ENCODE data around the gene CLDN12.

The CLDN12 gene

DNA sequence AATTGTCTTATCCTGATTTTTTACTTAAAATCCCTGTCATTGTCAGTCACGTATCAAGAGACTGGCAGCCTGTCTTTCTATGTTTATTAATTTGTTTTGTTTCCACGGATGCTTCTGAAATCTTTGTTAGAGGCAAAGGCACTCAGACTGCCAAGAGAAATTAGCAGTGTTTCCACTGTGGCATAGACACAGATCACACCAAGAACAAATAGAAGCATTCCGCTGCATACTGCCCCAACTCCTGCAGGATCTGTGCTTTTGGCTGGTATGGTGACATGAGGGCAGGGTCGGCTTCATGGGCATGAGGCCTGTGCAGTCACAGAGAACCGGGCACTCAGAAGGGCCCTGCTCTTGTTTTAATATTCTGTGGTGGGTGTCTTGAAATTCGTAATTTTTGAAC lies 18.4 kb downstream of the CLDN12 start:
- Histone ChIP-seq H3K27ac (no peak overlapping the region), H3K9me3 (ENCODE audit: low read depth, low read length) (no peaks in the 10 kb centered on the region), H3K4me3 (no peak overlapping the region), H3K36me3 (ENCODE audit: insufficient read depth, low read length) (no peaks in the 10 kb centered on the region; the same call in 1 of the 2 replicates), H3K9ac (ENCODE audit: insufficient read length) (no peak overlapping the region)
- TF ChIP-seq POLR2AphosphoS5 (IDR thresholded peaks at IDR 0.05; ENCODE audit: borderline replicate concordance, low read depth, low read length) (no peak), EZH2 (IDR thresholded peaks at IDR 0.05) (no peak), FOXP2 (optimal IDR thresholded peaks at IDR 0.05; ENCODE audit: control extremely low read depth, extremely low read length, insufficient read depth) (no peak)
- DNase-seq (ENCODE audit: low read depth, low spot score): no peak

DNA sequence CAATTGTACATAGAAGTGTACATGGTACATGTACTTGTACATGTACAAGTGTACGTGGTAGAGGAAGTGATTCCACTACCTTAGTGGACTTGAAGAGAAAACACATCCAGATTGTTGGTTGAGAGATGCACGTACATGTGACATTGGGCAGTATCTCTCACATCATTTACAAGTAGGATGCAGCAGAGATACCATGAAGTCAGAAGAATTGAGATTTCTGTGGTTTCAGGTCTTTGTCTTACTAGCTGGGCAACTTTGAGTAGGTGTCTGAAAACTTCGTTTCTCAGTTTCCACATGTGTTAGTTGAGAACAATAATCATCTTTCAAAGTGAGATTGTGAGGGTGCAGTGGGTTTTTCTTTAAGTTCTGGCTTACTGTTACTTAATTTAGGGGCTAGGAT lies 21.5 kb downstream of the CLDN12 start:
- H3K36me3 ChIP-seq (ENCODE audit: insufficient read depth, low read length): no peaks in the 10 kb centered on the region
- H3K9me3 ChIP-seq (ENCODE audit: low read depth, low read length): no peaks in the 10 kb centered on the region
- H3K4me3 ChIP-seq: no peak overlapping the region
- H3K9ac ChIP-seq (ENCODE audit: insufficient read length): no peak overlapping the region
- DNase-seq (ENCODE audit: low read depth, low spot score): no peak
- no peak for TF ChIP-seq FOXP2 (optimal IDR thresholded peaks at IDR 0.05; ENCODE audit: control extremely low read depth, extremely low read length, insufficient read depth)
- TF ChIP-seq EZH2 (IDR thresholded peaks at IDR 0.05): no peak
- H3K27ac ChIP-seq: no peak overlapping the region

DNA sequence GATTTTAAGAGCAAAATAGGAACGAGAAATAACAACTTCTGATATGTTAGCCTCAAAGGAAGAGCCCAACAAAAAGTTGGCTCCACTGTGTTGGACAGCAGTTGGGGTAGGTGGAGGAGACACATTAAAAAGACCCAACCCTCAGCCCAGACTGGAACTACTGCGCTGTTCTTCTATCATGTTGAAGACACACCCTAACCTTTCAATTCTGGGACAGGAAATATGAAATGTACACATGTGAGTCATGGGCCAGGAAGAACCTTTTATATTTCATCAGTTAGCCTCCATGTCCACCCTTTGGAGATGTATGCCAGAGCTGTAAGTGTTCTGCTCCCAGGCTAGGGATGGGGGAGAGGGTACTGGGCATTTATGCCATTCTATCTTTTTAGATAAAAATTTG lies 22.1 kb downstream of the CLDN12 start:
- no peak overlapping the region for H3K4me3 ChIP-seq
- H3K9me3 ChIP-seq (ENCODE audit: low read depth, low read length): no peaks in the 10 kb centered on the region
- DNase-seq (ENCODE audit: low read depth, low spot score): no peak
- TF ChIP-seq EZH2 (IDR thresholded peaks at IDR 0.05) (no peak), POLR2AphosphoS5 (IDR thresholded peaks at IDR 0.05; ENCODE audit: borderline replicate concordance, low read depth, low read length) (no peak), FOXP2 (optimal IDR thresholded peaks at IDR 0.05; ENCODE audit: control extremely low read depth, extremely low read length, insufficient read depth) (no peak)
- H3K9ac ChIP-seq (ENCODE audit: insufficient read length): no peak overlapping the region
- H3K27ac ChIP-seq: no peak overlapping the region
- no peaks in the 10 kb centered on the region for H3K36me3 ChIP-seq (ENCODE audit: insufficient read depth, low read length)

DNA sequence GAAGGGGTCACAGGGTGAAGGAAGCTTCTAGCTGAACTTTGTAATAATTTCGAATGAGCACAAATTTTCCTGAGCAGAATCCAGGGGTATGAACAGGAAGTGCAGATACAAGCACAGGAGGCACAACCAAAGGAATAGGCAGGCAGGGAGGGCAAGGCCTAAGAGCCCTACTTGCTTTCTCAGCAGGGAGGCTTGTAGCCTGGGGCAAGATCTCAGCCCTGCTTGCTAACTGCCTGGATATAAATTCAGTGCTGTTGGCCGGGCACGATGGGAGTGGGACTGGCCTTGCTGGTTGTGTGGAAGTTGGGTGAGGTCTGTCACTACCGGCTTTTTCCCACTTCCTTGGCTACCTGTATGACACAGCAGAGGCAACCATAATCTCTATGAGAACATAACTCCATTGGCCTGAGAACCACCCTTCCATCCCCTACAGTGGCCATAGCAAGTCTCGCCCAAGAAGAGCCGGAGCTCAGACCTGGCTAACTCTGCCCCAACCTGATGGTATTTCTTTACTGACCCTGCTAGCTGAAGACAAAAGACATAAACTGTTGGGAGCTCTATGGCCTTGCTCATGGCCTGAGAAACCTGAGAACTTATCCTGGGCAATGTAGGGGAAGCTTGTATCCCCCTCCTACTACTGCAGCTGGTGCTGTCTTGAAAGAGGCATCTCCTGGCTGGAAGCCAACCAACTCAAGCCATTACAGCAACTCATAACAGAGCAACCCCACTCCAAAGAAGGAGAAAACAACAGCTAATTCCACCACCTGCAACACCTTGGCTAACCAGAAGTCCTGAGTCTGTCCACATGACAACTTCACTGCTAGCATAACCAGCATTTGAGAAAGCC lies 27.6 kb downstream of the CLDN12 start:
- Histone ChIP-seq H3K9ac (ENCODE audit: insufficient read length) (peak overlapping the region; percentile 47), H3K9me3 (ENCODE audit: low read depth, low read length) (no peaks in the 10 kb centered on the region; the same call in 1 of the 2 replicates), H3K36me3 (ENCODE audit: insufficient read depth, low read length) (no peaks in the 10 kb centered on the region), H3K27ac (peak overlapping the region; percentile 48), H3K4me3 (no peak overlapping the region)
- TF ChIP-seq POLR2AphosphoS5 (IDR thresholded peaks at IDR 0.05; ENCODE audit: borderline replicate concordance, low read depth, low read length) (no peak), FOXP2 (optimal IDR thresholded peaks at IDR 0.05; ENCODE audit: control extremely low read depth, extremely low read length, insufficient read depth) (no peak), EZH2 (IDR thresholded peaks at IDR 0.05) (no peak)
- DNase-seq (ENCODE audit: low read depth, low spot score): no peak

DNA sequence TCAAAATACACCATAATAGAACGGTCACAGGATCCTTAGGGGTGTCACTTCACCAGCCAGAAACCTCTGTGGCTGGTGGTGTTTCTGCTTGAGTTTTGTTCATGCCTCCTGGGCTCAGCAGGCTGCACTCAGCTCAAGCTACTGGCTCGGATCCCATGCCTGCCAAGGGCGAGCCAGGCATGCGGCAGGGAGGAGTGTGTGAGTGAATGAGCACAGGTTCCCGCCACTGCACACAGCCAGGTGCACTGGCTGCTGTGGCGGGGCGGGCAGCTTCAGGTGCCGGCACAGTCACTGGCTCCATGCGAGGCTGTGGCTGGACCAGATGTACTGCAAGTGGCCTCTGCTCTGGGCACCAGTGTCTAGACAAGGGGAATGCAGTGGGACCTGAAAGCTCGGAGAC lies 29.5 kb downstream of the CLDN12 start:
- Histone ChIP-seq H3K4me3 (no peak overlapping the region), H3K9me3 (ENCODE audit: low read depth, low read length) (no peaks in the 10 kb centered on the region; the same call in 1 of the 2 replicates), H3K9ac (ENCODE audit: insufficient read length) (no peak overlapping the region), H3K36me3 (ENCODE audit: insufficient read depth, low read length) (no peaks in the 10 kb centered on the region), H3K27ac (no peak overlapping the region)
- TF ChIP-seq EZH2 (IDR thresholded peaks at IDR 0.05): no peak
- no peak for TF ChIP-seq POLR2AphosphoS5 (IDR thresholded peaks at IDR 0.05; ENCODE audit: borderline replicate concordance, low read depth, low read length)
- TF ChIP-seq FOXP2 (optimal IDR thresholded peaks at IDR 0.05; ENCODE audit: control extremely low read depth, extremely low read length, insufficient read depth): no peak
- DNase-seq (ENCODE audit: low read depth, low spot score): no peak

DNA sequence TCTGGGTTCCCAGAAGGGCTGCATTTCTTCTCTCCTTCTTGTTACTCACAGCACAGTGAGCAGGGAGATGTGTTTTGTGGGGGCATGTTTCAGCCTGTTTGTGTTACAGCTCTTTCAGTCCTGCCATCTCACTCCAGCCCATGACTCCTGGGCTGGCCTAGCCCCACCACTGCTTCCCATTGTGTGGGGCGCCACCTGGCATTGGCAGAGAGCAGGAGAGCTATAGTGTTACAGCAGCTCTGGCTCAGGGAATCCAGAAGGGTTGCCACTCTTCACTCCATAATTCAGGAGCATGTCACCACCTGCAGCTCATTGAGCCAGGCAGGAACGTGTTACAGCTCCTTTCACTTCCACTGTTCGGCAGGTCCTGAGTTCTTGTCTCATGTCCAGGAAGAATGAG lies 30.0 kb downstream of the CLDN12 start:
- TF ChIP-seq FOXP2 (optimal IDR thresholded peaks at IDR 0.05; ENCODE audit: control extremely low read depth, extremely low read length, insufficient read depth) (no peak), EZH2 (IDR thresholded peaks at IDR 0.05) (no peak), POLR2AphosphoS5 (IDR thresholded peaks at IDR 0.05; ENCODE audit: borderline replicate concordance, low read depth, low read length) (no peak)
- no peaks in the 10 kb centered on the region; the same call in 1 of the 2 replicates for H3K9me3 ChIP-seq (ENCODE audit: low read depth, low read length)

DNA sequence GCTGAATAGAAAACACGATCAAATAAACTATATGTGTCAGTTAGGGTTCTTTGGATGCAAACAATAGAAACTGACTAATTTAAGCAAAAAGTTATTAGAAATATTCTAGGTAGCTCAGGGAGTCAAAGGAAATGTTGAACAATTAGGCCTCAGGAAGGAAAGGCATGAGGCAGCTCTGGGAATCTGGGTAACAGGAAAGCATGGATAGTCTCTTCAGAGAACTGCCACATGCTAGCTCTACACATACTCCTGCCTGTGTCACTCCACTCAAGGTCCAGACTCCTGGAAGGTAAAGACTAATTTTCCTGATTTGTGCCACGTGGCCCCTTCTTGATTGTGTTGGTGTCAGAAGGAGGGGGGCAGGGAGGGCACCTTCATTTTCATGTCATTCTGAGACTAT lies 42.4 kb downstream of the CLDN12 start:
- no peak for DNase-seq (ENCODE audit: low read depth, low spot score)
- no peak overlapping the region for H3K4me3 ChIP-seq
- no peaks in the 10 kb centered on the region for H3K36me3 ChIP-seq (ENCODE audit: insufficient read depth, low read length)
- TF ChIP-seq FOXP2 (optimal IDR thresholded peaks at IDR 0.05; ENCODE audit: control extremely low read depth, extremely low read length, insufficient read depth) (no peak), EZH2 (IDR thresholded peaks at IDR 0.05) (no peak)
- H3K9ac ChIP-seq (ENCODE audit: insufficient read length): no peak overlapping the region
- no peak overlapping the region for H3K27ac ChIP-seq
- H3K9me3 ChIP-seq (ENCODE audit: low read depth, low read length): no peaks in the 10 kb centered on the region

More for the DNA sequence above, 30.0 kb downstream of the CLDN12 start:
- Histone ChIP-seq H3K4me3 (no peak overlapping the region), H3K9ac (ENCODE audit: insufficient read length) (no peak overlapping the region), H3K27ac (no peak overlapping the region), H3K36me3 (ENCODE audit: insufficient read depth, low read length) (no peaks in the 10 kb centered on the region)
- DNase-seq (ENCODE audit: low read depth, low spot score): no peak

DNA sequence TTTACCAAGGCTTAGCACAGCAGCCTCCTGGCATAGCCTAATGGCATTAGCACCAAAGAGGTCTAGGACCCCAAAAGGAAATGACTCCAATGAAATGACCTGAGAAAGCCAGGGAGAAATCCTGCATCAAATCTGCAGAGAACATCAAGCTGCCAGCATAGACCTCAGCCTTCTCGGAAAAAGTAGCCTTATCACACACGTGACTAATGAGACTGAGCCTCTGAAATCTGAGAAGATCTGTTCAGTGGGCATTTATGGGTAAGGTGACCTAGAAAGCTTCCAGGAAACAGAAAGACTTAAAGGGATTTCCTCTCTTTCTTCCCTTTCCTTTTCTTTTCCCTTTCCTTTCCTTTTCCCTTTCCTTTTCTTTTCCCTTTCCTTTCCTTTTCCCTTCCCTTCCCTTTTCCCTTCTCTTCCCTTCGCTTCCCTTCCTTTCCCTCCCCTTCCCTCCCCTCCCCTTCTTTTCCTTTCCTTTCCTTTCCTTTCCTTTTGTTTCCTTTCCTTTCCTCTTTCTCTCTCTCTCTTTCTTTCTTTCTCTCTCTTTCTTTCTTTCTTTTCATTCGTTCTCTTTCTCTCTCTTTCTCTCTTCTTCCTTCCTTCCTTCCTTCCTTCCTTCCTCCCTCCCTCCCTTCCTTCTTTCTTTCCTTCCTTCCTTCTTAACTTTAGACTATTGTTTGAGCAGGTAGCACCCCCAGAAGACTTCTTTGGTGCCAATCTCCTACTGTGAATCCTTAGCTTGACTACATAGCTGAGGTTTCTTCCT lies 43.1 kb downstream of the CLDN12 start:
- no peak overlapping the region for H3K9ac ChIP-seq (ENCODE audit: insufficient read length)
- TF ChIP-seq EZH2 (IDR thresholded peaks at IDR 0.05) (no peak), POLR2AphosphoS5 (IDR thresholded peaks at IDR 0.05; ENCODE audit: borderline replicate concordance, low read depth, low read length) (no peak), FOXP2 (optimal IDR thresholded peaks at IDR 0.05; ENCODE audit: control extremely low read depth, extremely low read length, insufficient read depth) (no peak)
- no peak overlapping the region for H3K4me3 ChIP-seq
- no peak overlapping the region for H3K27ac ChIP-seq
- H3K9me3 ChIP-seq (ENCODE audit: low read depth, low read length): no peaks in the 10 kb centered on the region
- no peaks in the 10 kb centered on the region for H3K36me3 ChIP-seq (ENCODE audit: insufficient read depth, low read length)
- no peak for DNase-seq (ENCODE audit: low read depth, low spot score)

Measured in SK-N-MC (cell line).